Karpas-422 (cell line): ENCODE results near the gene RAB11FIP4. TPM values are rescaled to one million over a fixed set of nuclear protein-coding genes. Genes with fewer than 3 reads are reported as not detected.

Source experiments
- DNase-seq: peaks from one replicate; pipeline ENCODE4 v3.0.0-alpha.2; 2015
- H2AFZ ChIP-seq: fragments of 200-600 bp; sonication (generic); 2 replicates; pipeline ENCODE4 v1.6.1; 2014; ENCODE audit warnings: antibody characterized with exemption, low read length, mixed read lengths
- H3K27ac ChIP-seq: fragments of 200-600 bp; sonication (generic); 2 replicates; pipeline ENCODE4 v1.5.1; 2014; ENCODE audit warnings: mild to moderate bottlenecking, low read length, moderate library complexity
- H3K27me3 ChIP-seq: fragments of 200-600 bp; sonication (generic); 2 replicates; pipeline ENCODE4 v1.6.1; 2014; ENCODE audit warnings: low read length, mixed read lengths
- H3K36me3 ChIP-seq: fragments of 200-600 bp; sonication (generic); 2 replicates; pipeline ENCODE4 v1.6.1; 2014; ENCODE audit warnings: low read length, mixed read lengths; ENCODE audit not compliant: insufficient read depth
- H3K4me1 ChIP-seq: fragments of 200-600 bp; sonication (generic); 2 replicates; pipeline ENCODE4 v1.6.1; 2014; ENCODE audit warnings: mild to moderate bottlenecking, low read length, mixed read lengths
- H3K4me2 ChIP-seq: fragments of 200-600 bp; sonication (generic); 2 replicates; pipeline ENCODE4 v1.6.1; 2014; ENCODE audit warnings: low read length, low read depth, mild to moderate bottlenecking; ENCODE audit not compliant: poor library complexity, severe bottlenecking
- H3K4me3 ChIP-seq: fragments of 200-600 bp; sonication (generic); 2 replicates; pipeline ENCODE4 v1.5.1; 2014; ENCODE audit warnings: mild to moderate bottlenecking, antibody characterized with exemption, low read length, mixed read lengths
- H3K79me2 ChIP-seq: fragments of 200-600 bp; sonication (generic); 2 replicates; pipeline ENCODE4 v1.6.1; 2014; ENCODE audit warnings: mild to moderate bottlenecking, low read length, mixed read lengths
- H3K9ac ChIP-seq: fragments of 200-600 bp; sonication (generic); 2 replicates; pipeline ENCODE4 v1.6.0; 2014; ENCODE audit warnings: low read length
- H3K9me2 ChIP-seq: fragments of 200-600 bp; sonication (generic), shearing (Covaris generic); replicated peaks from 2 replicates; pipeline ENCODE4 v1.6.0; 2014; ENCODE audit warnings: mild to moderate bottlenecking, low read length, moderate library complexity; ENCODE audit not compliant: insufficient read depth
- H3K9me3 ChIP-seq: fragments of 300-700, 200-600 bp; sonication (generic); 2 replicates; pipeline ENCODE4 v1.6.1; 2014; ENCODE audit warnings: low read length, mixed read lengths
- H4K20me1 ChIP-seq: fragments of 200-600 bp; sonication (generic); 2 replicates; pipeline ENCODE4 v1.6.1; 2014; ENCODE audit warnings: mild to moderate bottlenecking, antibody characterized with exemption, low read length, low read depth; ENCODE audit not compliant: insufficient read depth
- total RNA-seq: library from RNA; depleted of rRNA; stranded (reverse); fragments of >200 nt; shearing (Covaris generic); gene quantifications from 2 replicates; pipeline ENCODE4 v1.2.3, GENCODE V29; 2014; ENCODE audit warnings: low replicate concordance

Gene RAB11FIP4
- total RNA-seq, 1 experiment from 2014 or later, result 3.6 TPM

DNA sequence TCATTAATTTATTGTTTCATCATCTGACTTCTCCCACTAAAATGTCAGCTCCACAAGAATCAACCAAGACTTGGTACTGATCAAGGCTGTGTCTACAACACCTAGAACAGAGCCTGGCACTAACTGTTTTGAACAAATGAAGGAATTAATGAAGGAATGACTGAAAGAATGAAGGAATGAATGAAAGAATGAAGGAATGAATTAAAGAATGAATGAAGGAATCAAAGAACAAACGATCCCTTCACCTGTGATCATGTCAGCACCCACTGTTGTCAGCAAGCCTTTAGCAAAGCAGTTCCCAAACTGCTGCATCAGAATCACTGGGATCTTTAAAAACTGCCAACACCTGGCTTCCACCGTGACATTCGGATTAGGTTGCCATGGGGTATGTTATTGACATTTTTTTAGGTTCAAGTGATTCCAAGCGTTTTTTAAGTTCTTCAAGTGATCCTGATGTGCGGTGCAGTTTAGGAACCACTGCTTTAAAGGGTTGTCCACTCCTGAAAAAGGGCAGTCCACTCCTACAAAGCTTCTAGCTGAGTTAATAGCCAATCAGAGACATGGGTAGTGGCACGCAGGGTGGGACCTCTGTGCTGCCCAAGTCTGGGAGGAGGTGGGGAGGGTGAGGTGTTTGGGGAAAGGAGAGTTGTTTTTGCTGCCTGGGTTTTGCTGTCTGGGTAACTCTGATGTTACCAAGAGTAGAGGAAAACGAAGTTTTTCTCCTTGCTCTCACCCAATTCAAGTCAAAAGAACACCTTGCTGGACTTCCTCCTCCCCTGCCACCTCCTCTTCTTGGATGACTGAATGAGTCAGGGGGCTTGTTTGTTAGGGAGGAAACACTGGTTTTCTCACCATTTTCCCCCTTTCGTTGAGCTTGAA is 89.7 kb downstream of the RAB11FIP4 start:
- H3K9me2 ChIP-seq, result no peaks in the 10 kb centered on the region
- H3K27ac ChIP-seq, result no peak overlapping the region
- no peak overlapping the region for H3K4me2 ChIP-seq
- no peak overlapping the region for H2AFZ ChIP-seq
- H3K36me3 ChIP-seq, result no peaks in the 10 kb centered on the region
- DNase-seq, result no peak
- H4K20me1 ChIP-seq, result no peaks in the 10 kb centered on the region
- H3K79me2 ChIP-seq, result no peaks in the 10 kb centered on the region
- no peaks in the 10 kb centered on the region for H3K4me1 ChIP-seq
- no peaks in the 10 kb centered on the region for H3K27me3 ChIP-seq
- H3K9ac ChIP-seq, result no peak overlapping the region
- no peaks in the 10 kb centered on the region for H3K9me3 ChIP-seq
- no peak overlapping the region for H3K4me3 ChIP-seq

DNA sequence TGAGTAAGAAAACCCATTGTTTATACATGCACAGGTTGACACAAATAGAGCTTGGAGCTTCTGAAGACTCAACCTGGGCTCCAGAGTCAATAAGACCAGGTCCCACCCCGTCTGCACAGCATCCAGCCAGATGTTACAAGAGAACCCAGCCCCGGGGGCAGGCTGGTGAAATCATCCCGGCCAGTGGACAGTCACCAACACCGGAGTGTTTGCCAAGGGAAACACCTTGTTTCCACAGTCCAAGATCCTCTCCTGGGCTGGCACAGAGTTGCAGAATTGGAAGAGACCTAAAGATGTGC is 90.3 kb downstream of the RAB11FIP4 start:
- no peaks in the 10 kb centered on the region for H3K9me2 ChIP-seq
- H3K4me3 ChIP-seq, result no peak overlapping the region
- DNase-seq, result no peak
- H3K9ac ChIP-seq, result no peak overlapping the region
- no peaks in the 10 kb centered on the region for H4K20me1 ChIP-seq
- no peak overlapping the region for H2AFZ ChIP-seq
- H3K27ac ChIP-seq, result no peak overlapping the region
- no peaks in the 10 kb centered on the region for H3K27me3 ChIP-seq
- H3K9me3 ChIP-seq, result no peaks in the 10 kb centered on the region
- H3K4me2 ChIP-seq, result no peak overlapping the region
- no peaks in the 10 kb centered on the region; the same call in 1 of the 2 replicates for H3K4me1 ChIP-seq
- H3K36me3 ChIP-seq, result no peaks in the 10 kb centered on the region
- H3K79me2 ChIP-seq, result no peaks in the 10 kb centered on the region

DNA sequence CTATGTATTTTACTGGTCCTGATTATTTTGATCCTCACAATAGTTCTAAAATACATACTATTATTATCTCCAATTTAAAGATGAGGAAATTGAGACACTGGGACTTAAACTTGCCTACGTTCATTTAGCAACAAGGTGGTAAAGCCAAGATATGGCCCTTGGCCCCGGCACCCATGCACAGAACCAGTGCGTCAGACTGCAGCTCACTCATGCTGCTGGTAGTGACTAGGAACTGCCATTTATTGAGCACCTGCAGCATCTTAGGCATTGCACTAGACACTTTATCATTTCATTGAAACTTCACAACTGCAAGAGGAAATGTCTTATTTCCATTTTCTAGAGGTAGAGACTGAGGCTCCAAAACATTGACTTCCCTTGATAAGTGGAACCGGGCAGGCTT is 93.3 kb downstream of the RAB11FIP4 start:
- no peak overlapping the region for H3K27ac ChIP-seq
- no peak for DNase-seq
- H3K4me3 ChIP-seq, result no peak overlapping the region
- no peak overlapping the region for H3K4me2 ChIP-seq
- H2AFZ ChIP-seq, result no peak overlapping the region
- no peaks in the 10 kb centered on the region for H3K79me2 ChIP-seq
- H3K27me3 ChIP-seq, result no peaks in the 10 kb centered on the region; the same call in 1 of the 2 replicates
- H3K4me1 ChIP-seq, result peaks cover 16% of the 10 kb centered on the region
- 0 out of 2 replicates have a peak, but pooled peaks cover 5% of the 10 kb centered on the region for H4K20me1 ChIP-seq
- H3K9ac ChIP-seq, result no peak overlapping the region
- no peaks in the 10 kb centered on the region for H3K9me2 ChIP-seq
- H3K9me3 ChIP-seq, result no peaks in the 10 kb centered on the region
- H3K36me3 ChIP-seq, result no peaks in the 10 kb centered on the region

DNA sequence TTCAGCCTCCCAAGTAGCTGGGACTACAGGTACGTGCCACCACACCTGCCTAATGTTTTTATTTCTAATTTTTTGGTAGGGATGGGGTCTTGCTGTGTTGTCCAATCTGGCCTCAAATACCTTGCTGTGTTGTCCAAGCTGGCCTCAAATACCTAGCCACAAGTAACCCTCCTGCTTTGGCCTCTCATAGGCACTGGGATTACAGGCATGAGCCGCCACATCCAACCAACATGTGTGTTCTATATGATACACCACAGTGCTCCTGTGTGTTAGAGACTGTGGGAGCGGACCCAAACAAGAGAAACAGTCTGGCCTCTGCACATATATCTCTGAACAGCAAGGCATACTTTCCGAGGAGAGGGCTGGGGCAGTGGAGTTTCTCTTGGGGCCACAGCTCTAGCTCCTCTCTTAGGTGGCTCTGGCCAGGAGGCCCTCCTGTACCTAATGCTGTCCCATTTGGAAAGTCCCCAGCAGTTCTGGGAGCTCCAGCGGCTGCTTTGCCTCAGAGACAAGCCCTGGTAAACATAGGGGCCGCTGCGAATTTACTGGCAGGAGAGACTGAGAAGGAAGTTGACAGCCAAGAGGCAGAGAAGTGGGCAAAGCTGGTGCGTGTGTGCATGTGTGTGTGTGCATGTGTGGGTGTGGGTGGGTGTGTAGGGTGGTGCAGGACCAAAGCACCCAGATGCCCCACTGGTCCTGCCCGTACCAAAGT is 95.0 kb downstream of the RAB11FIP4 start:
- Histone ChIP-seq H3K9me3 (no peaks in the 10 kb centered on the region), H3K4me3 (no peak overlapping the region), H3K79me2 (no peaks in the 10 kb centered on the region), H3K9ac (no peak overlapping the region), H3K9me2 (no peaks in the 10 kb centered on the region), H3K27me3 (no peaks in the 10 kb centered on the region; the same call in 1 of the 2 replicates), H3K4me1 (peaks cover 24% of the 10 kb centered on the region), H3K36me3 (no peaks in the 10 kb centered on the region), H3K4me2 (no peak overlapping the region), H2AFZ (no peak overlapping the region), H4K20me1 (0 out of 2 replicates have a peak, but pooled peaks cover 5% of the 10 kb centered on the region), H3K27ac (no peak overlapping the region)
- no peak for DNase-seq

DNA sequence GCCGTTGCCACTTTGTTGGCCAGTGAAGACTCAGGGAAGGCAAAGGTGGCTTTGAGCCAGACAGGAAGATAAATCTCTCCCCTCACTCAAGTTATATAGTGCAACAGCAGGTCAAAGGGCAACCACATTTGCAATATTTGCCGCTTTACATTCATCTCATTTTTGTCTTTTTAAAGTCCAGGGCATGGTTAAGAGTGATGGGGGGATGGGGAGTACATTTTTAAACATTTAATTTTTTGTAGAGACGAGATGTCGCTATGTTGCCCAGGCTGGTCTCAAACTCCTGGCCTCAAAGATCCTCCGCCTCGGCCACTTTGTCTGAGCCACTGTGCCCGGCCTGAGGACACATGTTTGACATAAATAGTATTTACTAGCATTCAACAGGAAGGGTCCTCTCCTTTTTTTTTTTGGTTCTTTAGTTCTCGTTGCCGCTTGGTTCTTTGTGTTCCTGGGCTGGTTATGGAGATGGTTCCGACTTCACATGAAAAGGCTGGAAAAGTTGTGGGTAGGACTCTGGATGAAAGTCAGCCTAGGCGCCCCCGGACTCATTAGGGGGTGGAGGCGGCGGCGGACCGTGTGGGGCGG is 95.7 kb downstream of the RAB11FIP4 start:
- Histone ChIP-seq H3K9me2 (no peaks in the 10 kb centered on the region), H3K4me2 (peak overlapping the region; percentile 95), H3K4me1 (peaks cover 30% of the 10 kb centered on the region), H3K27me3 (no peaks in the 10 kb centered on the region; the same call in 1 of the 2 replicates), H3K9me3 (no peaks in the 10 kb centered on the region), H3K79me2 (no peaks in the 10 kb centered on the region), H2AFZ (no peak overlapping the region), H4K20me1 (peaks cover 10% of the 10 kb centered on the region; the same call in 1 of the 2 replicates), H3K4me3 (peak overlapping the region; percentile 78), H3K9ac (peak overlapping the region; percentile 57), H3K27ac (no peak overlapping the region), H3K36me3 (no peaks in the 10 kb centered on the region)
- DNase-seq, result no peak

DNA sequence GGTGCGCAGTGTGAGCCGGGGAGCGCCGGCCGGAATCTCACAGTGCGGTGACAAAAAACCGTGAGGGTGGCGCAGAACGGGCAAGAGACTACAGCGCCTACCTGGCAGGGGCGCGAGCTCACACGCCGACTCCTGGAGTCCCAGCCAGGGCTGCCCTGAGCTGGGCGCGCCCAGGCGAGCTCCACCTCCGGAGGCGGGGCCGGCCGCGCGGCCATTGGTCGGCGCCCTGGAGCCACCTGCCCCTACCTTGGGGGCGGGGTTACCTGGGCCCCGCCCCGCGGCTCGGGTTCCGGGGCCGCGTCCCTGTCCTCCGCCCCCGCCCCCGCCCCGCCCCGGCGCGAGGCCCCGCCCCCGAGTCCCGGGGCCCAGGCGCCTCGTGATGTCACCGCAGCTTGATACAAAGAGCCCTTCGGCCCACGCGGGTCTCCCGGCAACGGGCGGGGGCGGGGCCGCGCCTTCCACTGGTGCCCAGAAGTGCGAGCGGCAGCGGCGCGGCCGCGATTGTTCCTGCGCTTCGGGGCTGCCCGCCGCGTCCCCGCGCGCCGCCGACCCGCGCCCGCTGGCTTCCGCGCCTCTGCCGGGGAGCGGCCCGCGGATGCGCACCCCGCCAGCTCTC is 96.3 kb downstream of the RAB11FIP4 start:
- H3K9ac ChIP-seq, result peak overlapping the region; percentile 64
- H3K9me2 ChIP-seq, result no peaks in the 10 kb centered on the region
- no peaks in the 10 kb centered on the region for H3K36me3 ChIP-seq
- H3K9me3 ChIP-seq, result no peaks in the 10 kb centered on the region
- peak overlapping the region; percentile 78 for H3K4me3 ChIP-seq
- peak; percentile 95 for DNase-seq
- peaks cover 16% of the 10 kb centered on the region; the same call in 1 of the 2 replicates for H4K20me1 ChIP-seq
- H3K79me2 ChIP-seq, result no peaks in the 10 kb centered on the region
- no peaks in the 10 kb centered on the region; the same call in 1 of the 2 replicates for H3K27me3 ChIP-seq
- H2AFZ ChIP-seq, result no peak overlapping the region
- peaks cover 37% of the 10 kb centered on the region for H3K4me1 ChIP-seq
- no peak overlapping the region for H3K27ac ChIP-seq
- peak overlapping the region; percentile 95 for H3K4me2 ChIP-seq

DNA sequence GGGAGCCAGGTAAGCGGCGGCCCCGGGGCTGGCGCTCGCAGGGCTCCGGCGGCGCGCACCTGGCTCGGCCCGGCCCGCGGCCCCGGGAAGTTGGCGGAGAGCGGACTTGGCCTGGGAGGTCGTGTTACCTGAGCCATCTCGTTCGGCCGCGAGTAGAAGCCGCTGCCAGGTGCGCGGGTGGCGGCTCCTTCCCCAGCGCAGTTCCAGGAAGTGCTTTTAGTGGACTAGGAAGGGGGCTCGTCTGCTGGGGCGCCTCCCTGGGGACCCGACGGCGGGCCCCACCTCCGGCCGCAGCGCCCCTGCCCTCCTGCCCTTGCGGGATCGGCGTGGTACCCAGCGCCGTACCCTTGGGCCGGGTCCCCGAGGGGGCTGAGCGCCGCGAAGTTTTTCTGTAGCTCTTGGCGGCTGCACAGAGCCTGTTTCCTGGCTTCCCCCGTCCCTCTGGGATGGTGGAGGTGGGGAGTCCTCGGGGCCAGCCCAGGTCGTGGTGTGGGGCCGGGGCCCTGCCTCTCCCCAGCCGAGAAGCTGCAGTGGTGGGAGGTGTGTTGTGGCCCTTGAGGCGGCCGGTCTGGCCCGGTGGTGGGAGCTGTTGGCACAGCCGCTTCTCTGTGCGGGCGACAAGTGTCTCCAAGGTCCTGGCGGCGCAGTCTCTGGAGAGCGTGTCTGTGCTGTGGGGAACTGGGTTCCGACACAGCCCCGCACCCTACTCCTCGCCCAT is 96.9 kb downstream of the RAB11FIP4 start:
- H2AFZ ChIP-seq, result peak overlapping the region; percentile 36; the same call in 1 of the 2 replicates
- no peak overlapping the region for H3K27ac ChIP-seq
- H3K4me3 ChIP-seq, result peak overlapping the region; percentile 78
- no peaks in the 10 kb centered on the region for H3K36me3 ChIP-seq
- no peaks in the 10 kb centered on the region; the same call in 1 of the 2 replicates for H3K27me3 ChIP-seq
- H3K9me3 ChIP-seq, result no peaks in the 10 kb centered on the region
- peak overlapping the region; percentile 64 for H3K9ac ChIP-seq
- peak; percentile 67 for DNase-seq
- H3K4me1 ChIP-seq, result peaks cover 43% of the 10 kb centered on the region
- no peaks in the 10 kb centered on the region for H3K79me2 ChIP-seq
- H3K4me2 ChIP-seq, result peak overlapping the region; percentile 95
- no peaks in the 10 kb centered on the region for H3K9me2 ChIP-seq
- H4K20me1 ChIP-seq, result peaks cover 20% of the 10 kb centered on the region; the same call in 1 of the 2 replicates
